GM12878 (cell line): ENCODE results near the gene POMT2. TPM values are rescaled to one million over a fixed set of nuclear protein-coding genes. Genes with fewer than 3 reads are reported as not detected.

Source experiments
- ATAC-seq: fragments of 200-7000 bp; cut with Tn5 transposase; 3 replicates; pipeline ENCODE4 v1.9.1; 2020; ENCODE audit warnings: mild to moderate bottlenecking, moderate library complexity
- BruUV-seq: library from RNA; stranded (reverse); fragments of 400-500 nt; replicated peaks from 2 replicates; lab custom pipeline; 2021; lab: Mats Ljungman, UMichigan
- CTCF ChIA-PET: fragments of 300-600 bp; sonication (Branson Sonifier 250); formaldehyde crosslinking; extraction: SDS; loops from one replicate; lab custom pipeline; 2021; ENCODE audit warnings: inconsistent platforms; lab: Yijun Ruan, JAX
- POLR2A ChIA-PET: fragments of 350-600 bp; formaldehyde crosslinking; extraction: SDS; loops from one replicate; lab custom pipeline; 2021; ENCODE audit warnings: inconsistent platforms; lab: Charles Lee
- RAD21 ChIA-PET: fragments of 300-600 bp; sonication (Branson Sonifier 250); formaldehyde crosslinking; loops from one replicate; lab custom pipeline; 2023; ENCODE audit warnings: antibody characterized with exemption; ENCODE audit not compliant: unreplicated experiment; lab: Charles Lee
- SMC1A ChIA-PET: fragments of 300-600 bp; sonication (Branson Sonifier 250); formaldehyde crosslinking; loops from one replicate; lab custom pipeline; 2023; ENCODE audit not compliant: unreplicated experiment, uncharacterized antibody; lab: Charles Lee
- DNase-seq: peaks from one replicate; pipeline ENCODE4 v3.0.0-alpha.2; 2011; ENCODE audit warnings: low read depth, low spot score
- FAIRE-seq: peaks from 3 replicates; lab custom pipeline; 2011; peaks lifted over from hg19 to GRCh38; lab: Jason Lieb, UNC
- H2AFZ ChIP-seq: 2 replicates; pipeline ENCODE4 v1.6.0; 2011; ENCODE audit warnings: low read depth, low read length, control low read depth; ENCODE audit not compliant: control insufficient read depth
- H3K27ac ChIP-seq: 2 replicates; pipeline ENCODE4 v1.5.1; 2011; ENCODE audit warnings: control low read depth; ENCODE audit not compliant: control insufficient read depth, insufficient read depth
- H3K27me3 ChIP-seq, 2 experiments: replicated peaks in 1 of 2; 2 replicates each; pipeline versions ENCODE4 v1.6.0 to v1.6.1; 2011; ENCODE audit warnings: low read length in 1 of 2; ENCODE audit not compliant: control insufficient read depth in 2 of 2, insufficient read depth in 2 of 2
- H3K36me3 ChIP-seq, 2 experiments: 2 replicates each; pipeline ENCODE4 v1.5.1; 2011; ENCODE audit warnings: low read length in 1 of 2; ENCODE audit not compliant: control insufficient read depth in 2 of 2, insufficient read depth in 2 of 2
- H3K4me1 ChIP-seq: 2 replicates; pipeline ENCODE4 v1.6.1; 2011; ENCODE audit warnings: mild to moderate bottlenecking, low read length, moderate library complexity, mixed read lengths; ENCODE audit not compliant: control insufficient read depth, insufficient read depth
- H3K4me2 ChIP-seq: 2 replicates; pipeline ENCODE4 v1.6.0; 2011; ENCODE audit warnings: control low read depth; ENCODE audit not compliant: control insufficient read depth, insufficient read depth
- H3K4me3 ChIP-seq: fragments of 200-600 bp; sonication (generic); 2 replicates; pipeline ENCODE4 v1.5.1; 2016
- H3K79me2 ChIP-seq: 2 replicates; pipeline ENCODE4 v1.6.0; 2011; ENCODE audit warnings: low read length; ENCODE audit not compliant: control insufficient read depth, insufficient read depth
- H3K9ac ChIP-seq: 2 replicates; pipeline ENCODE4 v1.8.0; 2011; ENCODE audit warnings: low read length, control low read depth, mixed read lengths; ENCODE audit not compliant: control insufficient read depth, insufficient read depth
- H3K9me3 ChIP-seq: replicated peaks from 3 replicates; pipeline ENCODE4 v1.5.1; 2011; ENCODE audit warnings: mild to moderate bottlenecking, low read length; ENCODE audit not compliant: control insufficient read depth, insufficient read depth
- H4K20me1 ChIP-seq: 2 replicates; pipeline ENCODE4 v1.6.0; 2011; ENCODE audit not compliant: control insufficient read depth, insufficient read depth
- BMI1 ChIP-seq: fragments of 450-650 bp; IDR thresholded peaks from 2 replicates; pipeline ENCODE4 v1.6.1; 2016; ENCODE audit warnings: mild to moderate bottlenecking, moderate library complexity, borderline replicate concordance
- CBX3 ChIP-seq: fragments of 200-600 bp; sonication (generic); IDR thresholded peaks from 2 replicates; pipeline ENCODE4 v1.6.1; 2016; ENCODE audit warnings: low read depth, borderline replicate concordance
- EZH2 ChIP-seq: IDR thresholded peaks from 2 replicates; pipeline ENCODE4 v1.6.1; 2012; ENCODE audit warnings: low read depth, mild to moderate bottlenecking, control low read depth, inconsistent platforms, low read length, borderline replicate concordance; ENCODE audit not compliant: control insufficient read depth
- HDAC2 ChIP-seq: fragments of 200-600 bp; sonication (generic); IDR thresholded peaks from 2 replicates; pipeline ENCODE4 v1.6.1; 2017
- HDAC6 ChIP-seq: fragments of 200-600 bp; sonication (generic); IDR thresholded peaks from one replicate; pipeline ENCODE4 v1.8.0; 2017; ENCODE audit warnings: antibody characterized with exemption; ENCODE audit not compliant: unreplicated experiment
- MEF2A ChIP-seq: IDR thresholded peaks from 2 replicates; pipeline ENCODE4 v1.6.1; 2011; ENCODE audit warnings: low read depth, mild to moderate bottlenecking, low read length, moderate library complexity; ENCODE audit not compliant: insufficient read depth
- NFYB ChIP-seq: IDR thresholded peaks from 2 replicates; pipeline ENCODE4 v1.6.1; 2011; ENCODE audit warnings: low read depth, mild to moderate bottlenecking, low read length, improper control_type of control experiment, moderate library complexity; ENCODE audit not compliant: insufficient read depth
- POLR2A ChIP-seq: IDR thresholded peaks from 2 replicates; pipeline ENCODE4 v1.6.1; 2011; ENCODE audit warnings: low read depth, mild to moderate bottlenecking, low read length
- RCOR1 ChIP-seq: conservative IDR thresholded peaks from 2 replicates; pipeline ENCODE4 v1.6.1; 2012; ENCODE audit warnings: low read depth, low read length, improper control_type of control experiment
- SMAD1 ChIP-seq: fragments of 450-650 bp; IDR thresholded peaks from 2 replicates; pipeline ENCODE4 v1.6.1; 2018; ENCODE audit warnings: mild to moderate bottlenecking, low read depth; ENCODE audit not compliant: partially characterized antibody
- SMC3 ChIP-seq: IDR thresholded peaks from 2 replicates; pipeline ENCODE4 v1.6.1; 2011; ENCODE audit warnings: low read length, improper control_type of control experiment, borderline replicate concordance
- SPI1 ChIP-seq: IDR thresholded peaks from 2 replicates; pipeline ENCODE4 v1.6.1; 2011; ENCODE audit warnings: low read depth, mild to moderate bottlenecking, low read length, moderate library complexity, borderline replicate concordance; ENCODE audit not compliant: insufficient read depth
- SREBF1 ChIP-seq: IDR thresholded peaks from 2 replicates; pipeline ENCODE4 v1.6.1; 2012; ENCODE audit warnings: mild to moderate bottlenecking, low read length
- TAF1 ChIP-seq: IDR thresholded peaks from 2 replicates; pipeline ENCODE4 v1.6.1; 2011; ENCODE audit warnings: mild to moderate bottlenecking, low read depth, low read length, borderline replicate concordance
- TARDBP ChIP-seq: IDR thresholded peaks from 2 replicates; pipeline ENCODE4 v1.6.1; 2016; ENCODE audit warnings: borderline replicate concordance
- TCF12 ChIP-seq: IDR thresholded peaks from 2 replicates; pipeline ENCODE4 v1.6.1; 2011; ENCODE audit warnings: low read depth, mild to moderate bottlenecking, low read length
- WGBS: methylation state at CpG from one replicate; pipeline ENCODE4 v1.1.6; 2016; ENCODE audit warnings: low lambda C conversion rate; ENCODE audit not compliant: insufficient replicate concordance, insufficient coverage; ENCODE audit errors: missing lambda C conversion rate; 5-methylcytosine and 5-hydroxymethylcytosine counted together
- in situ Hi-C: fragments of 300-500 bp; cut with MboI; formaldehyde crosslinking; loops from 9 replicates; pipeline ENCODE4 v1.14.3; 2018; ENCODE audit warnings: mixed read lengths
- intact Hi-C: fragments of 100-400 bp; cut with micrococcal nuclease; formaldehyde crosslinking; loops from one replicate; pipeline ENCODE4 v1.14.2; 2022; ENCODE audit not compliant: unreplicated experiment
- polyA plus RNA-seq, 11 experiments: library from polyadenylated mRNA; depleted of rRNA in 4 of 11; unstranded in 6 of 11; stranded (reverse) in 5 of 11; fragments of >200 nt; fragmentation: Nextera tagmentation in 4 of 11; fragmentation: Illumina TruSeq in 1 of 11; extraction: Ambion mirVana in 4 of 11; extraction: Trizol in 1 of 11; gene quantifications; 1 replicate in 1 of 11; 2 replicates in 10 of 11; pipeline versions ENCODE4 v1.2.1 to v1.2.3, GENCODE V29; 2011 to 2016; ENCODE audit warnings: inconsistent platforms in 2 of 11, missing spikeins in 2 of 11, low read depth in 1 of 11
- total RNA-seq, 4 experiments: library from RNA; depleted of rRNA in 3 of 4; stranded (reverse); fragments of >200 nt in 3 of 4; fragmentation: Illumina TruSeq in 1 of 4; extraction: Trizol in 1 of 4; gene quantifications; 2 replicates each; pipeline versions ENCODE4 v1.2.1 to v1.2.3, GENCODE V29; 2013 to 2021
- TF ChIP-seq, protein P1 (sequence below): fragments of 450-650 bp; formaldehyde crosslinking; IDR thresholded peaks from 2 replicates; pipeline ENCODE4 v1.4.0; 2020; ENCODE audit warnings: mild to moderate bottlenecking, moderate library complexity

Gene POMT2
- total and polyA plus RNA-seq, 10 of the 15 experiments (the other 5 are each of a cell fraction or from before 2014, with no cell fraction given): 0.23 to 13.9 (median 6.5) TPM

DNA sequence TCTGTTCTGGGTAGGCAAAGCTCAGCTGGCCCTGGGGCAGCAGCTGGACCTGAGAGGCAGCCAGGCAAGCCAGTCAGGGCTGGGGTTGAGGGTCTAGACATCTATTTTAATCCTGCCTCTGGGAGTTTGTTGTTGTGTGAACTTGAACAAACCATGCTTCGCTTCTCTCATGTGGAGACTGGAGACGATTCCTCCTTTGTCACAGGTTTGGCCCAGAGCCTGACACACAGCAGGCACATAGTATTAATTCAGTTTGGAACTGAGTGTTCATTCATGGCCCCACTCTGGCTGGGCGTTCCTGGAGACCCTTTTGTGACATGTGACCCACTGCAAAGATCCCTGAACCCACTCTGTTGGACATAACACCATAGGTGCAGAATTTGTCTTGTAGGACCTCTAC, 89.0 kb downstream of the POMT2 start:
- intact Hi-C loops: no loop called here
- DNase-seq: no peak
- WGBS: 0% methylated on average over 3 of the region's 3 CpGs
- H2AFZ ChIP-seq: no peak overlapping the region
- TF ChIP-seq HDAC6: no peak
- no peak for TF ChIP-seq TARDBP
- TF ChIP-seq CBX3: no peak
- no peak for TF ChIP-seq RCOR1
- no peak for TF ChIP-seq POLR2A
- no peak for TF ChIP-seq TCF12
- TF ChIP-seq TAF1: no peak
- no peak for TF ChIP-seq SMC3
- no peak for TF ChIP-seq SREBF1
- TF ChIP-seq NFYB: no peak
- TF ChIP-seq, all 136 proteins: peak for 0
- Histone ChIP-seq H3K27ac (no peak overlapping the region), H3K4me2 (no peak overlapping the region), H3K27me3 (peaks cover 0 to 2% of the 10 kb centered on the region in 2 experiments; a peak in 1 of 4 replicates), H3K9me3 (no peaks in the 10 kb centered on the region), H4K20me1 (no peaks in the 10 kb centered on the region), H3K4me1 (no peaks in the 10 kb centered on the region), H3K9ac (no peak overlapping the region), H3K79me2 (no peaks in the 10 kb centered on the region), H3K36me3 (no peaks in the 10 kb centered on the region), H3K4me3 (no peak overlapping the region)
- ChIA-PET SMC1A (interaction anchor here (0.8 to 1.1 kb wide), 2 partner anchors 41 to 85 kb away, joined by 3 to 5 read pairs; no protein-coding TSS in a partner anchor), RAD21 (no interaction called here), POLR2A (no interaction called here), CTCF (no interaction called here)
- BruUV-seq: no TSS peak
- in situ Hi-C loops: no loop called here
- FAIRE-seq (no peak), ATAC-seq (no peak)

DNA sequence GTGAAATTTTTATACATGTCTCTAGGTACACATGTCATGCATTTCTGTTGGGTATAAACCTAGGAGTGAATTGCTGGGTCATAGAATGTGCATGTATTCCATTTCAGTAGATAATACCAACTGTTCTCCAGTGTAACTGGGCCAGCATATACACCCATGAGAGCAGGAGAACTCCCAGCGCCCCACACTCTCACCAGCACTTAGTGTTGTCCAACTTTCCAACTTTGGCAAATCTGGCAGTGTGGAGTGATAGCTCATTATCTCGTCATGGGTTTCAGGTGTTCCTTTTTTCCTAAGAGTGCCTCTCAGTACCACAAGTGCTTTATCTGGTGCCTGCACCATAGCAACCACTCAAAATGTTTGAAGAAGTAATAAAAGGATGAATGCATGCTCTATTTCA, 89.8 kb downstream of the POMT2 start:
- Histone ChIP-seq H3K4me2 (no peak overlapping the region), H4K20me1 (no peaks in the 10 kb centered on the region), H2AFZ (no peak overlapping the region), H3K27me3 (peaks cover 0 to 2% of the 10 kb centered on the region in 2 experiments; a peak in 1 of 4 replicates), H3K79me2 (no peaks in the 10 kb centered on the region), H3K36me3 (no peaks in the 10 kb centered on the region), H3K9ac (no peak overlapping the region), H3K9me3 (no peaks in the 10 kb centered on the region), H3K27ac (no peak overlapping the region), H3K4me3 (no peak overlapping the region), H3K4me1 (no peaks in the 10 kb centered on the region)
- in situ Hi-C loops (no loop called here), intact Hi-C loops (no loop called here)
- DNase-seq (no peak), FAIRE-seq (no peak), ATAC-seq (no peak)
- ChIA-PET RAD21 (no interaction called here), SMC1A (no interaction called here), POLR2A (no interaction called here), CTCF (interaction anchor here (1.3 kb wide), 1 partner anchor 17 kb away, joined by 4 read pairs; no protein-coding TSS in a partner anchor)
- no TSS peak for BruUV-seq
- WGBS: 30% methylated on average over 2 of the region's 2 CpGs
- TF ChIP-seq TARDBP: no peak
- TF ChIP-seq, protein P1, sequence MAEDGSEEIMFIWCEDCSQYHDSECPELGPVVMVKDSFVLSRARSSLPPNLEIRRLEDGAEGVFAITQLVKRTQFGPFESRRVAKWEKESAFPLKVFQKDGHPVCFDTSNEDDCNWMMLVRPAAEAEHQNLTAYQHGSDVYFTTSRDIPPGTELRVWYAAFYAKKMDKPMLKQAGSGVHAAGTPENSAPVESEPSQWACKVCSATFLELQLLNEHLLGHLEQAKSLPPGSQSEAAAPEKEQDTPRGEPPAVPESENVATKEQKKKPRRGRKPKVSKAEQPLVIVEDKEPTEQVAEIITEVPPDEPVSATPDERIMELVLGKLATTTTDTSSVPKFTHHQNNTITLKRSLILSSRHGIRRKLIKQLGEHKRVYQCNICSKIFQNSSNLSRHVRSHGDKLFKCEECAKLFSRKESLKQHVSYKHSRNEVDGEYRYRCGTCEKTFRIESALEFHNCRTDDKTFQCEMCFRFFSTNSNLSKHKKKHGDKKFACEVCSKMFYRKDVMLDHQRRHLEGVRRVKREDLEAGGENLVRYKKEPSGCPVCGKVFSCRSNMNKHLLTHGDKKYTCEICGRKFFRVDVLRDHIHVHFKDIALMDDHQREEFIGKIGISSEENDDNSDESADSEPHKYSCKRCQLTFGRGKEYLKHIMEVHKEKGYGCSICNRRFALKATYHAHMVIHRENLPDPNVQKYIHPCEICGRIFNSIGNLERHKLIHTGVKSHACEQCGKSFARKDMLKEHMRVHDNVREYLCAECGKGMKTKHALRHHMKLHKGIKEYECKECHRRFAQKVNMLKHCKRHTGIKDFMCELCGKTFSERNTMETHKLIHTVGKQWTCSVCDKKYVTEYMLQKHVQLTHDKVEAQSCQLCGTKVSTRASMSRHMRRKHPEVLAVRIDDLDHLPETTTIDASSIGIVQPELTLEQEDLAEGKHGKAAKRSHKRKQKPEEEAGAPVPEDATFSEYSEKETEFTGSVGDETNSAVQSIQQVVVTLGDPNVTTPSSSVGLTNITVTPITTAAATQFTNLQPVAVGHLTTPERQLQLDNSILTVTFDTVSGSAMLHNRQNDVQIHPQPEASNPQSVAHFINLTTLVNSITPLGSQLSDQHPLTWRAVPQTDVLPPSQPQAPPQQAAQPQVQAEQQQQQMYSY (CRISPR knock-in tag): no peak
- no peak for TF ChIP-seq HDAC2
- no peak for TF ChIP-seq BMI1
- TF ChIP-seq SMAD1: no peak
- TF ChIP-seq SPI1: no peak
- TF ChIP-seq EZH2: no peak
- no peak for TF ChIP-seq MEF2A
